OCI-LY3 (cell line): ENCODE data around the gene ARL5A.

ENCODE experiments used
- CTCF ChIP-seq: fragments of 200-600, 300-600 bp; sonication (generic); IDR thresholded peaks from 2 replicates; pipeline ENCODE4 v1.5.1; 2014; ENCODE audit warnings: antibody characterized with exemption, low read length, low read depth
- EZH2phosphoT487 ChIP-seq: fragments of 200-600 bp; shearing (Covaris generic); IDR thresholded peaks from 2 replicates; pipeline ENCODE4 v1.6.1; 2018; ENCODE audit warnings: antibody characterized with exemption, mixed run types, low read depth

GRCh38 chr2:151843691-151844061 is 15.5 kb upstream of the ARL5A start:
- TF ChIP-seq CTCF, result no peak
- TF ChIP-seq EZH2phosphoT487, result no peak
